Body of pancreas (tissue), 4 donors: ENCODE data around the gene LGR4.

ENCODE experiments used
- POLR2A ChIP-seq, 3 donors: fragments of 450-650 bp; IDR thresholded peaks; one replicate each; pipeline ENCODE4 v1.6.1; 2016; ENCODE audit warnings: antibody characterized with exemption in 3 of 3, mild to moderate bottlenecking in 2 of 3
- TF ChIP-seq, protein P1 (sequence below), 7 experiments: fragments of 450-650 bp in 4 of 7; fragments of 200-600 bp in 3 of 7; sonication (generic) in 3 of 7; IDR thresholded peaks; one replicate each; pipeline ENCODE4 v1.5.1; 2016 to 2019; ENCODE audit warnings: antibody characterized with exemption in 7 of 7

DNA sequence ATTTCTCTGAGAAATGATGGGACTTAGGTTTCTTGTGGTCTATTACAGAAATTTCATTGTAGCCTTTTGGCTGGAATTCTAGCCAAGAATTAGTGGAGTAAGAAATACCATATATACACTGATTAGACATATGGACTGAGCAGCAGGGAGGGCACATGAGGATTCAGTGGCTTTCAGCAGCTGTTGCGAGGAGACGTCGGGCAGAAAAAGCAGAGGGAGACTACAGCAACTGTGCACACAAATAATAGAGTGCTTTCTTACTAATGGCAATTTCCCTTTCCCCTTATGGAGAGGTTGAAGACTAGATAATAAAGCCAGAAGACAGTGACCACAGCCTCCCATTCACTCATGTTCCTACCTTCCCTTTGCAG, 74.2 kb downstream of the LGR4 start:
- TF ChIP-seq, protein P1, sequence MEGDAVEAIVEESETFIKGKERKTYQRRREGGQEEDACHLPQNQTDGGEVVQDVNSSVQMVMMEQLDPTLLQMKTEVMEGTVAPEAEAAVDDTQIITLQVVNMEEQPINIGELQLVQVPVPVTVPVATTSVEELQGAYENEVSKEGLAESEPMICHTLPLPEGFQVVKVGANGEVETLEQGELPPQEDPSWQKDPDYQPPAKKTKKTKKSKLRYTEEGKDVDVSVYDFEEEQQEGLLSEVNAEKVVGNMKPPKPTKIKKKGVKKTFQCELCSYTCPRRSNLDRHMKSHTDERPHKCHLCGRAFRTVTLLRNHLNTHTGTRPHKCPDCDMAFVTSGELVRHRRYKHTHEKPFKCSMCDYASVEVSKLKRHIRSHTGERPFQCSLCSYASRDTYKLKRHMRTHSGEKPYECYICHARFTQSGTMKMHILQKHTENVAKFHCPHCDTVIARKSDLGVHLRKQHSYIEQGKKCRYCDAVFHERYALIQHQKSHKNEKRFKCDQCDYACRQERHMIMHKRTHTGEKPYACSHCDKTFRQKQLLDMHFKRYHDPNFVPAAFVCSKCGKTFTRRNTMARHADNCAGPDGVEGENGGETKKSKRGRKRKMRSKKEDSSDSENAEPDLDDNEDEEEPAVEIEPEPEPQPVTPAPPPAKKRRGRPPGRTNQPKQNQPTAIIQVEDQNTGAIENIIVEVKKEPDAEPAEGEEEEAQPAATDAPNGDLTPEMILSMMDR (IDR thresholded peaks at IDR 0.05): no peak
- no peak for TF ChIP-seq POLR2A (IDR thresholded peaks at IDR 0.05)
